Right forelimb (tissue), 1 donor: ENCODE data around the gene CC2D1A.

Experiments
- DNase-seq: peaks from one replicate; pipeline ENCODE4 v3.0.0-alpha.2; 2018

Gene CC2D1A

GRCh38 chr19:13880059-13881043, 25.6 kb upstream of the CC2D1A start:
- peak; percentile 98 for DNase-seq

DNA sequence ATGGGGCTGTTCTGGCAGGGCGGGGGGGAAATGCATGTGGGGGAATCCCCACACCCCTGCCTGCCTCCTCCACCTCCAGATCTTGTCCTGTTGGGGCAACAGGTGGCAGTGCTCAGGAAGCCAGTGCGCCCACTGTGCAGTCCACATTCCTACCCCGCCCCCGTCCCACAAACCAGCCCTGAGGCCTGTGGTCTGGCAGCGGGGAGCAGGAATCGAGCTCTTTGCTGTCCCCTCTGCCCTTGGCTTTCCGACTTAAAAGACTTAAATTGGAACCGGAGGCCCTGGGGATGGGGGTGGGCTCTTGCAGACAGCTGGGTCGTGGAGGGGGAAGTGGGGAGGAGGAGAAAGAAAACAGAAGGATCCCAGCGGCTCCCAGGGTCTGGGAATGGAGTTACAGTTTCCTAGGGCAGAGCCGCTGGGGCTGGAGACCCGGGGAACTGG, 24.7 kb upstream of the CC2D1A start:
- peak; percentile 67 for DNase-seq

GRCh38 chr19:13881692-13882418, 24.1 kb upstream of the CC2D1A start:
- no peak for DNase-seq

- no peak for DNase-seq
Measured at GRCh38 chr19:13882419-13882795, 23.6 kb upstream of the CC2D1A start.

GRCh38 chr19:13882836-13883235, 23.2 kb upstream of the CC2D1A start:
- no peak for DNase-seq

GRCh38 chr19:13883516-13884064, 22.4 kb upstream of the CC2D1A start:
- DNase-seq: no peak

DNA sequence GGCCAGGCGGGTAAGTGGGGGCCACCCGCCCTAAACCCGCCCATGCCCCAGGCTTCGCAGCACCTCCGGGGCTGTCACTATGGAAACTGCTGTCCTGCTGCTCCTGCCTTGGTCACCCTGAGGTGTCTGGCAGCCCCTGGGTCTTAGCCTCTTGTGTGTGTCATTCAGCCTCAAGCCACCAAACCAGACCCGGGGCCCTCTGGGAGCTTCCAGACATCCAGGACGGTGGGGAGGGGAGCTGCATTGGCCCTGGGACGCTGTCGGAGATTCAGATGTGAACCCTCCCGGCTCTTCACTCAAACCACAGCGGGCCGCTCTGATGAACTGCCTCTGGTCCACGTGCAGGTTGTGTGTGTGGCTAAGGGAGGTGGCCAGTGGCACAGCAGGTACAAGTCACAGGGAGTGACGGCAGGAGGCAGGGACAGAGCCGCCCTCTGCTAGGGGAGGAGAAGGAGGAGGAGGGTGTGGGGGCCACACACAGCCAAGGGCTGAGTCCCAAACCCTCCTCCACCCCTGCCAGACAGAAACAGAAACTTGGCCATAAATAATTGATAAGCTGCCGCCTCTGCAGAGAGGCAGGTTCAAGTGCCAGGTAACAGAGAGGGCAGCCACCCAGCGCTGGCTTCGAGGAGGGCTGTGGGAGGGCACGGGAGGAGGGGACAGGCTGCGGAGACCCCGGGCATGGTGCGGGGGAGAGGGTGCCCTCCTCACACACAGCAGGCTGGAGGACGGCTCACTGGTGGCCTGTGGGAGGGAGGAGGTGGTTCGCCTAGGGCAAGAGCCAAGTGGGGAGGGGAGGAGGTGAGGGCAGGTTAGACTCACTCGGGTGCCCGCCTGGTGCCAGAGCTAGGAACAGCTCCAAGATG, 21.0 kb upstream of the CC2D1A start:
- DNase-seq: no peak

- no peak for DNase-seq
Measured at GRCh38 chr19:13885826-13886365, 20.1 kb upstream of the CC2D1A start.

DNA sequence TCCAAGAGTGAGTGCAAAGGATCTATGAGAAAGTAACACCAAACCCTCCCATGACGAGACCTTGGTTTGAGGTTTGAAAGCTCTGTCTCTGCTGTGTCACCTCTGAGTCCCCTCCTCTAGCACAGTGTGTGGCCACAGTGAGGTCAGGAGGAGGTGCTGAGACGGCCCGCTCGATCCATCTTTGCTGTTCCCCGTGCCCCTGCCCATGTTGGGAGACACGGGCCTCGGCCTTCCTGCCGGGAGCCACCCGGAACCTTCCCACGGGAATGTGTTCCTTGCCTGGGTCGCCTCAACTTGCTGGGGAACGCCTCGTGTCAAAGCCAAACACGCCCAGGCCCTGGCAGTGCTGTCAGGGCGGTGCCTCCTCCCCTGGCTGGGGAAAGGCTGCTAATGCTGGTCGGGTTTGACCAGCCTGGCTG, 19.0 kb upstream of the CC2D1A start:
- no peak for DNase-seq

GRCh38 chr19:13887517-13887916, 18.5 kb upstream of the CC2D1A start:
- no peak for DNase-seq

GRCh38 chr19:13888281-13888680, 17.7 kb upstream of the CC2D1A start:
- DNase-seq: no peak

GRCh38 chr19:13890136-13890535, 15.9 kb upstream of the CC2D1A start:
- DNase-seq: no peak

- DNase-seq: no peak
Measured at GRCh38 chr19:13892870-13893269, 13.1 kb upstream of the CC2D1A start.

GRCh38 chr19:13894552-13894951, 11.4 kb upstream of the CC2D1A start:
- no peak for DNase-seq

- DNase-seq: no peak
Measured at GRCh38 chr19:13896227-13896626, 9.8 kb upstream of the CC2D1A start.

GRCh38 chr19:13899393-13899792, 6.6 kb upstream of the CC2D1A start:
- DNase-seq: no peak

DNA sequence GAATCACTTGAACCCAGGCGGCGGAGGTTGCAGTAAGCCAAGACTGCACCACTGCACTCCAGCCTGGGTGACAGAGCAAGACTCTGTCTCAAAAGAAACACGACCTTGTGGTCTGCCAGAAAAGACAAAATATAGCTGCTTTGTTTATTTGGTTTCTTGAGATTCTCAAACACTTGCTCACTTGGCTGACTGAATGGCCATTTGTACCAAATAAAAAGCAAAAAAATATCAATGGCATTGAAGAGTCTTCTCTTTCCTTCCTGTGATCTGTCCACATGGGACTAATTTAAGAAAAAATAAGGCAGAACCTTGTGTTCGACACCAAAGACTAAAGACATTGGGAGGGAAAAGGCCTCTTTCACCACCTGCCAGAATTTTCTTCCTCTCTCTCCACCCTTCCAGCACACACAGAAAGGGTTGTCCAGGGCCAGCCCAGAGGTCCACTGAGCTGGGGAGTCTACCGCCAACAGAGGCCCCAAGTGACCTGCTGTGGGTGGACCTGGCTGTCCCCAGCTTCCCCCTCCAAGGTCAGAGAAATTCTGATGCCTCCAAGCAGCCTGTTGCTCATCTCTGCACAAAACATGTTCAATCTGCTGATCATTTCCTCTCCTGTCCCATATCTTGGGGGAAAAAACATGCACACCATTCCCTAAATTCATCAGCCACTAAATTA, 6.0 kb upstream of the CC2D1A start:
- DNase-seq: no peak

DNA sequence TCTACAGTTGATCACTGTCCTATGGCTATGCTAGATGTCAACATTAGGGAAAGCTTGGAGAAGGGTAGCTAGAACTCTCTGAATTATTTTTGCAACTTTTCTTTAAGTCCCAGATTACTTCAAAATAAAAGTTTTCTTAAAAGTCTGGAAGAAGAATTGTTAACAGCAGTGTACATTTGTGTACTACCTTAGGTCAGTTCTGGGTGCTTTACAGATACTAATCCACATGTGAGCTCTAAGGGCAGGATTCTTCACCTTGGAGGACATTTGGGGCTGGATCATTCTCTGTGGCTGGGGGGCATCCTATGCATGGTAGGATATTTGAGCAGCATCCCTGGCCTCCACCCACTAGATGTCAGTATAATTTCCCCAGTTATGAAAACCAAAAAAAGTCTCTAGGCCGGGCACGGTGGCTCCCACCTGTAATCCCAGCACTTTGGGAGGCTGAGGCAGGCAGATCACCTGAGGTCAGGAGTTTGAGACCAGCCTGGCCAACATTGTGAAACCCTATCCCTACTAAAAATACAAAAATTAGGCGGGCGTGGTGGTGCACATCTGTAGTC, 2.9 kb upstream of the CC2D1A start:
- DNase-seq: no peak

GRCh38 chr19:13906521-13906904, 512 bp downstream of the CC2D1A start:
- no peak for DNase-seq

GRCh38 chr19:13906910-13907309, 909 bp downstream of the CC2D1A start:
- DNase-seq: no peak

DNA sequence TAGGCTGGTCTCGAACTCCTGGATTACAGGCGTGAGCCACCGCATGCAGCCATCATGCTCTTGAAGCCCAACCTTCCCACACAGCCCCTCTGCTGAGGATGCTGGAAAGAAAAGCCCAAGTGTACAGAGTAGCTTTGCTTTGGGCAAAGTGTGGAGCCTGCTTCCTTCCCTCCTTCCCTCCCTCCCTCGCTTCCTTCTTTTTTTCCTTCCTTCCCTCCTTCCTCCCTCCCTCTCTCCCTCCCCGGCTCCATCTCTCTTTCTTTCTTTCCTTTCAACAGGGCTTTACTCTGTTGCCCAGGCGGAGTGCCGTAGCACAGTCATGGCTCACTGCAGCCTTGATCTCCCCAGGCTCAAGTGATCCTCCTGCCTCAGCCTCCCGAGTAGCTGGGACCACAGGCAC, 2.7 kb downstream of the CC2D1A start:
- no peak for DNase-seq
